ENCODE results near the gene HYOU1.

DNA sequence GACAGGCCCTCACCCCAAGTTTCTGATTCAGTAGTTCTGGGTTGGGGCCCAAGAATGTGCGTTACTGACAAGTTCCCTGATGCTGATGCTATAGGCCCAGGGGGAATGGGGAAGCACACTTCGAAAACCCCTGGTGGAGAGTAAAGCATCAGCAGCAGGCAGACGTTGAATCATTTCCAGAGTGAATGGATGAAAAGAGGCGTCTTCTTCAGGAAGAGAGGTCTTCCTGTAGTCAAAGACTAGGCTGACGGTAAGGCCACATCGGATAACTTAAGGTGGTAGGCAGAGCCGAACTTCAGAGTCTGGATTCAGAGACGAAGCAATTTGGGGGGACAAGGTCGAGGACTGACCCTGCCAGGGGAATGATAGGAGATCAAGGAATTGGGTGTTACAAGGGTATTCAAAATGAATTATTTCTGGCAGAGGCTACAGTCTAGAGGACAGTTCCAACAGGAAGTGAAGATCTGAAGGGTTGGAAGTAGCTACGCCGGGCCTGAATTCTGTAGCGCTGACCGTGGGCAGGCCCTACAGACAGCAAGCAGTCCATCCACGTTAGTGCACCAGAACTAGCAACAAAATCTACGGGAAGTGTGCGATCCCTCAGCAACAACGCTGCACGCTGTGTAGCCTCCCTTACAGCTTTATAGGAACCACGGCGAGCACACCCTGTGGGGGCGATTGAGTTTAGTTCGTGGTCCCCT, 59.9 kb downstream of the HYOU1 start:
- no peak for TF ChIP-seq RARB (CRISPR knock-in tag; IDR thresholded peaks at IDR 0.05)
- TF ChIP-seq, protein P1, sequence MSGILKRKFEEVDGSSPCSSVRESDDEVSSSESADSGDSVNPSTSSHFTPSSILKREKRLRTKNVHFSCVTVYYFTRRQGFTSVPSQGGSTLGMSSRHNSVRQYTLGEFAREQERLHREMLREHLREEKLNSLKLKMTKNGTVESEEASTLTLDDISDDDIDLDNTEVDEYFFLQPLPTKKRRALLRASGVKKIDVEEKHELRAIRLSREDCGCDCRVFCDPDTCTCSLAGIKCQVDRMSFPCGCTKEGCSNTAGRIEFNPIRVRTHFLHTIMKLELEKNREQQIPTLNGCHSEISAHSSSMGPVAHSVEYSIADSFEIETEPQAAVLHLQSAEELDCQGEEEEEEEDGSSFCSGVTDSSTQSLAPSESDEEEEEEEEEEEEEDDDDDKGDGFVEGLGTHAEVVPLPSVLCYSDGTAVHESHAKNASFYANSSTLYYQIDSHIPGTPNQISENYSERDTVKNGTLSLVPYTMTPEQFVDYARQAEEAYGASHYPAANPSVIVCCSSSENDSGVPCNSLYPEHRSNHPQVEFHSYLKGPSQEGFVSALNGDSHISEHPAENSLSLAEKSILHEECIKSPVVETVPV (CRISPR knock-in tag; IDR thresholded peaks at IDR 0.05), result no peak
- TF ChIP-seq ZFP30 (CRISPR knock-in tag; IDR thresholded peaks at IDR 0.05), result no peak

Data from SK-N-SH treated with all-trans-retinoic acid at 6 μM for 48 hours (cell line).